Measurements from ENCODE around the gene IFI6.
"Not testable (repeated sequence)": the region's sequence is repeated elsewhere in the genome, so short reads cannot be mapped to it uniquely, and the experiment has no call there.

IFI6 gene

GRCh38 chr1:27671964-27672749 is at the start of gene IFI6:
IFI6 (minus strand) TSS chr1:27672192; CDS start chr1:27669314, 2,878 bp downstream.
- DNase-seq (ENCODE audit: low read depth, low spot score): peak; percentile 74
- no peak within 1 kb of the TSS for H3K27ac ChIP-seq

GRCh38 chr1:27719286-27720251 is 47.6 kb upstream of the IFI6 start:
- no peak overlapping the region for H3K27ac ChIP-seq
- DNase-seq (ENCODE audit: low read depth, low spot score): no peak

- DNase-seq (ENCODE audit: low read depth, low spot score): no peak
- no peak overlapping the region for H3K27ac ChIP-seq
These were observed 44.4 kb upstream of the IFI6 start for GRCh38 chr1:27716262-27716895.

DNA sequence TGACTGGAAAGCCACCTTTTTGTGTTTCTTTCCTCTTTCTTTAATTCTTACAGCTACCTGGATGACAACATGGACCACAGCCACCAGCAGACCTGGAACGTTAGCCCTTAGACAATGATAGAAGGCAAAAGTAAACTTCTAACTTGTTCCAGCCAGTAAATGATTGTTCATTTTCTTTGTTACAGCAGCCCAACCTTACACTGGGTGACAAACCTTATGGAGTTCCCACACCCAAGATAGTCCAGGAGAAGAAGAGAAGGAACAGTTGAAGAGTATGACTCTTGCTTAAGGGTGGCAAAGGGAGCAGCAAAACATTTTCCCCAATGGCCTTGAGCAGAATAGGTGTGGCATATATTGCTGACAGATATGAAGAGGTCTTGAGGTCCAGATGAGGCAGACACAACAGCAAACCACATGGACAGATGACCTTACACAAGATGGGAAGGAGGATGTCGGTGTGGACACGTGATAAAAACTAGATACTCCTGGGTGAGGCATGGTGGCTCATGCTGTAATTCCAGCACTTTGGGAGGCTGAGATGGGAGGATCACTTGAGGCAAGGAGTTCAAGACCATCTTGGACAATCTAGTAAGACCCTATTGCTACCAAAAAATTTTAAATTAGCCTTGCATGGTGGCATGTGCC is 42.0 kb upstream of the IFI6 start:
- no peak for DNase-seq (ENCODE audit: low read depth, low spot score)
- no peak overlapping the region for H3K27ac ChIP-seq

GRCh38 chr1:27713139-27713725 is 41.2 kb upstream of the IFI6 start:
- DNase-seq (ENCODE audit: low read depth, low spot score): no peak

GRCh38 chr1:27710574-27710973 is 38.6 kb upstream of the IFI6 start:
- H3K27ac ChIP-seq: no peak overlapping the region
- DNase-seq (ENCODE audit: low read depth, low spot score): no peak

More at GRCh38 chr1:27713139-27713725, 41.2 kb upstream of the IFI6 start:
- H3K27ac ChIP-seq: no peak overlapping the region

- no peak overlapping the region for H3K27ac ChIP-seq
- no peak for DNase-seq (ENCODE audit: low read depth, low spot score)
These were observed 33.6 kb upstream of the IFI6 start for GRCh38 chr1:27705545-27705944.

GRCh38 chr1:27704958-27705357 is 33.0 kb upstream of the IFI6 start:
- no peak overlapping the region for H3K27ac ChIP-seq
- DNase-seq (ENCODE audit: low read depth, low spot score): no peak

DNA sequence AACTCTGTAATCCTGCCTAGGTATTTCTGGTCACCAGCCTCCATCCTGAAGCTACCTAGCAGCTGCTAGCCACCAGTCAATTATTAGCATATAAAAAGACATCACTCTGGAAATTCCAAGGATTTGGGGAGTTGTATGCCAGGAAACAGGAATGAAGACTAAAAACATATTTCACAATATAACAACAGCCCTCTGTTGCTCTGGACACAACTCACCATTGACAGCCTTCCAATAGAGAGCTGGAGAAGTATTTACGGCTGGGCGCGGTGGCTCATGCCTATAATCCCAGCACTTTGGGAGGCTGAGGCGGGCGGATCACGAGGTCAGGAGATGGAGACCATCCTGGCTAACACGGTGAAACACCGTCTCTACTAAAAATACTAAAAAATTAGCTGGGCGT is 24.8 kb upstream of the IFI6 start:
- not testable (repeated sequence) for DNase-seq (ENCODE audit: low read depth, low spot score)
- H3K27ac ChIP-seq: peak overlapping the region; percentile 37

DNA sequence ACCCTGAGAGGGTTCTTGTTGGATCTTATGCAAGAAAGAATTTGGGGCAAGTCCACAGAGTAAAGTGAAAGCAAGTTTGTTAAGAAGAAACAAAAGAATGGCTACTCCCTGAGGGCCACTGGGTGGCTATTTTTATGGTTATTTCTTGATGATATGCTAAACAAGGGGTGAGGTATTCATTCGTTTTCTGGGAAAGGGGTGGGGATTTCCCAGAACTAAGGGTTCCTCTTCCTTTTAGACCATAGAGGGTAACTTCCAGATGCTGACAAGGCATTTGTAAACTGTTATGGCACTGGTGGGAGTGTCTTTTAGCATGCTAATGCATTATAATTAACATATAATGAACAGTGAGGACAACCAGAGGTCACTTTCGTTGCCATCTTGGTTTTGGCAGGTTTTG is 18.2 kb upstream of the IFI6 start:
- no peak overlapping the region for H3K27ac ChIP-seq
- DNase-seq (ENCODE audit: low read depth, low spot score): no peak

DNA sequence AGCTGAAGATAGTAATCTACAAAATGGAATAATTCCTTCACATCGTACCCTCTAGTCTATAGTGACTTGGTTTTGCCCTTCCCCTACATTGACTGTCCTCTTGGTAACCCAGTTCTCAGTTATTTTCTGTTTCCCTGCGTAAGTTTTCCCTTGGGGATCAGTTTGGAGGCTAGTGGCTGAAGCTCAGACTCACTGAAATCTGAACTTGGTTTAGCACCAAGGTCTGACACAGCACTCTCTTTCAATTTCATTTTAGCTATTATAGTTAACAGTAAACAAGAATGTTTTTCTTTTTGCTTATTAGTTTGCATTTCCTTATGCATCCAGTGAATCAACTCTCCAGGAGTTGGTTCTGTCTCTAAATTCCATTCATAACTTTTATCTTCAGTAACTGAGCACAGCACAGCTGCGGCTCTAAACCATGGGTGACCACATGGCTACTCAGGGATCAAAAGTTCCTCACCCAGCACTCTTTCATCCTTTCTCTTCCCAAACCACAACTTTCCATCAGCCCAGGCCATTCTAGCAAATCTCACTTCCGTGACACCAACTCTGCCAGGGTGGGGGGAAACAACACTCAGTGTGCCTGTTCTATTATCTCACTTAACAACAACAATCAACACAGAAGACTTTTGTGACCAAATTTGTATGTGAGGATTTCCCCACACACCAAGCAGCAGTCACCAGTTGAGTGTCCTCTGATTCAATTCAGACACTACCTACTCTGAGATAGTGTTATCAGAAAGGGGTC is 17.6 kb upstream of the IFI6 start:
- DNase-seq (ENCODE audit: low read depth, low spot score): no peak
- no peak overlapping the region for H3K27ac ChIP-seq

- H3K27ac ChIP-seq: no peak overlapping the region
- DNase-seq (ENCODE audit: low read depth, low spot score): no peak
These were observed 15.9 kb upstream of the IFI6 start for GRCh38 chr1:27687906-27688305.

- H3K27ac ChIP-seq: no peak overlapping the region
- no peak for DNase-seq (ENCODE audit: low read depth, low spot score)
These were observed 14.4 kb upstream of the IFI6 start for GRCh38 chr1:27686223-27686990.

GRCh38 chr1:27684176-27684575 is 12.2 kb upstream of the IFI6 start:
- DNase-seq (ENCODE audit: low read depth, low spot score): no peak

GRCh38 chr1:27682351-27682944 is 10.5 kb upstream of the IFI6 start:
- DNase-seq (ENCODE audit: low read depth, low spot score): no peak
- no peak overlapping the region for H3K27ac ChIP-seq

More at GRCh38 chr1:27684176-27684575, 12.2 kb upstream of the IFI6 start:
- no peak overlapping the region for H3K27ac ChIP-seq

DNA sequence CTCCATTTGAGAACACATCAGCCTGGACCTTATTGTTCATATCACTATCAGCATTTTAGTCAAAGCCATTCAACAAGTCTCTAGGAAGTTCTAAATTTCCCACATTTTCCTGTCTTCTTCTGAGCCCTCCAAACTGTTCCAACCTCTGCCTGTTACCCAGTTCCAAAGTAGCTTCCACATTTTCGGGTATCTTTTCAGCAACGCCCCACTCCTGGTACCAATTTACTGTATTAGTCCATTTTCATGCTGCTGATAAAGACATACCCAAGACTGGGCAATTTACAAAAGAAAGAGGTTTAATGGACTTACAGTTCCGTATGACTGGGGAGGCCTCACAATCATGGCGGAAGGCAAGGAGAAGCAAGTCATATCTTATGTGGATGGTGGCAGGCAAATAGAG is 9.6 kb upstream of the IFI6 start:
- not testable (repeated sequence) for H3K27ac ChIP-seq; DNase-seq (ENCODE audit: low read depth, low spot score)

GRCh38 chr1:27680225-27680791 is 8.3 kb upstream of the IFI6 start:
- DNase-seq (ENCODE audit: low read depth, low spot score); H3K27ac ChIP-seq: not testable (repeated sequence)

GRCh38 chr1:27678747-27679146 is 6.8 kb upstream of the IFI6 start:
- DNase-seq (ENCODE audit: low read depth, low spot score): no peak
- H3K27ac ChIP-seq: no peak overlapping the region
